BJ (cell line): ENCODE measurements around the gene HES1. TPM values are rescaled to one million over a fixed set of nuclear protein-coding genes. Genes with fewer than 3 reads are reported as not detected.

Source experiments
- CTCF ChIA-PET: fragments of 350-600 bp; formaldehyde crosslinking; extraction: SDS; loops from one replicate; lab custom pipeline; 2021; ENCODE audit warnings: antibody characterized with exemption, inconsistent platforms; lab: Yijun Ruan, JAX
- POLR2A ChIA-PET: fragments of 300-600 bp; sonication (Branson Sonifier 250); formaldehyde crosslinking; extraction: SDS; loops from one replicate; lab custom pipeline; 2021; ENCODE audit warnings: antibody characterized with exemption; lab: Charles Lee
- DNase-seq: peaks from one replicate; pipeline ENCODE4 v3.0.0-alpha.2; 2011; ENCODE audit warnings: low read depth
- H3K27me3 ChIP-seq: 2 replicates; pipeline ENCODE4 v1.6.0; 2011; ENCODE audit warnings: low read length; ENCODE audit not compliant: control insufficient read depth, insufficient read depth
- H3K36me3 ChIP-seq: 2 replicates; pipeline ENCODE4 v1.5.1; 2011; ENCODE audit warnings: low read length; ENCODE audit not compliant: control insufficient read depth, insufficient read depth
- H3K4me3 ChIP-seq: 2 replicates; pipeline ENCODE4 v1.5.1; 2011; ENCODE audit warnings: low read depth, mild to moderate bottlenecking, control low read depth, low read length
- CTCF ChIP-seq: IDR thresholded peaks from 2 replicates; pipeline ENCODE4 v1.5.1; 2011; ENCODE audit warnings: low read depth, mild to moderate bottlenecking, control low read depth, inconsistent platforms, low read length, moderate library complexity; ENCODE audit not compliant: insufficient read depth
- polyA plus RNA-seq: library from polyadenylated mRNA; depleted of rRNA; stranded (reverse); fragments of >200 nt; gene quantifications from 2 replicates; pipeline ENCODE4 v1.2.3, GENCODE V29; 2011

Gene HES1
- polyA plus RNA-seq, 1 experiment: 16.2 TPM

- CTCF ChIA-PET: no interaction called here
- POLR2A ChIA-PET: interaction anchor here (0.6 kb wide), 1 partner anchor 14 kb away, joined by 3 read pairs; no protein-coding TSS in a partner anchor
- Histone ChIP-seq H3K36me3 (no peaks in the 10 kb centered on the region), H3K27me3 (peaks cover 17% of the 10 kb centered on the region), H3K4me3 (no peak overlapping the region)
- TF ChIP-seq CTCF: no peak
- no peak for DNase-seq
Measured at GRCh38 chr3:194162070-194162678, 26.2 kb downstream of the HES1 start.

- Histone ChIP-seq H3K36me3 (no peaks in the 10 kb centered on the region), H3K4me3 (no peak overlapping the region), H3K27me3 (peaks cover 17% of the 10 kb centered on the region)
- DNase-seq: no peak
- CTCF ChIA-PET: no interaction called here
- POLR2A ChIA-PET: no interaction called here
- TF ChIP-seq CTCF: no peak
Measured at GRCh38 chr3:194162817-194163584, 27.1 kb downstream of the HES1 start.

DNA sequence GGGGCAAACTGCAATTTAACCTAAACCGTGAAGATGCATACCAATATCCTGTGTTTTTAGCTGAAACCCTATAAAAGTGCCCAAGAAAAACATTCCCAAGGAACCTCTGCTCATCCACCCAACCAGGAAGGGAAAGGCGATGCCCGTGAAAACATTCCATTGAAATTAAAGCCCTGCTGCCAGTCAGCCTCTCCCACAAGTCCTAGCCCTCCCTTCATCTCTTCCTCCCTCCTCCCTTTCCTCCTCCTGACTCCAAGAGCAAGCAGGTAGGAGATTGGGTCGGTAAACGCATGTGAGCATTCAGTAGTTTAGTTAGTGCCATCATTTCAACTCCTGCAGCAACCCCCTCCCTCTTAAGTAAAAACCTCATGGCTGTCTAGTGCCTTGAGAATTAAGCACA is 27.7 kb downstream of the HES1 start:
- POLR2A ChIA-PET: no interaction called here
- Histone ChIP-seq H3K4me3 (no peak overlapping the region), H3K36me3 (no peaks in the 10 kb centered on the region), H3K27me3 (peaks cover 17% of the 10 kb centered on the region)
- no peak for DNase-seq
- CTCF ChIA-PET: no interaction called here
- no peak for TF ChIP-seq CTCF

DNA sequence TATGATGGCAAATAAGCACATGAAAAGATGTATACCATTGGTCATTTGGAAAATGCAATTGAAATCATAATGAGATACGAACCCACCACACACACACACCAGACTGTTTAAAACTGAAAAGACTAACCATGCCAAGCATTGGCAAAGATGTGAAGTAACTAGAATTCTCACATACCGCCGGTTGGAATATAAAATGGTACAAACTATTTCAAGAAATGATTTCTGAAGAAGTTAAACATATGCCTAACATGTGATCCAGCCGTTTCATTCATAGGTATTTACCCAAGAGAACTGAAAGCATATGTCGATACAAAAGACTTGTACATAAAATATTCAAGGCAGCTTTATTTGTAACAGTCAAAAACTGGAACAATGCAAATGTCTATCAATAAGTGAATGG is 28.9 kb downstream of the HES1 start:
- H3K27me3 ChIP-seq: peaks cover 17% of the 10 kb centered on the region
- no peak overlapping the region for H3K4me3 ChIP-seq
- H3K36me3 ChIP-seq: no peaks in the 10 kb centered on the region
- DNase-seq: no peak
- ChIA-PET CTCF (no interaction called here), POLR2A (no interaction called here)
- no peak for TF ChIP-seq CTCF

DNA sequence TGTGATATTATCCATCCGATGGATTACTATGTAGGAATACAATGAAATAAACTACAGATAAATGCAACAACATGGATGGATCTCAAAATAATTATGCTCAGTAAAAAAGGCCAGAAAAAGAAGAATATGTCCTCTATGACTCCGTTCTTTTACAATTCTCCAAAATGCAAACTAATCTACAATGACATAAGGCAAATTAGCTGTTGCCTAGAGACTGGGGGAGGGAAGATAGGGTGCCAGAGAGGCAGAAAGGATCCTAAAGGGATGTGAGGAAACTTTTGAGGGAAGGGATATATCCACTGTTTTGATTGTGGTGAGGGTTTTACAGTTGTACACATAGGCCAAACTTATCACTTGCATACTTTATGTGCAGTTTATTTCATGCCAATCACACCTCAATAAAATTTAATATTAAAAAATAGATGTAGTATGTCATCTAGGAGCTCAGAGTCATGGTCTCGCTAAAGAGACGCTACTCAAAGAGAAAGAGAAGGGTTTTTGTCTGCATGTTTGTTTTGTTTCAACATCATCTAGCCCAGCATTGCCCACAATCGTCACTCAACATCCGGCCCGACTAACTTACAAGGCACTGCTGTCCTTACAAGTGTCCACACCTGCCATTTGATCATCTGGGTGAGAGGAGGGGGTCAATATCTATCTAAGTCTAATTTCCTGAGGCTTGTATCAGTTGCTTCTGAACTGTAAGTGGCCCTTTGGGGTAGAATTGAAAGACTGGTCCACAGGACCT is 29.5 kb downstream of the HES1 start:
- POLR2A ChIA-PET: no interaction called here
- H3K36me3 ChIP-seq: no peaks in the 10 kb centered on the region
- H3K27me3 ChIP-seq: peaks cover 17% of the 10 kb centered on the region
- TF ChIP-seq CTCF: no peak
- DNase-seq: no peak
- H3K4me3 ChIP-seq: no peak overlapping the region
- CTCF ChIA-PET: interaction anchor here (1.1 kb wide), 1 partner anchor 150 kb away, joined by 3 read pairs; no protein-coding TSS in a partner anchor
